Spleen (tissue), 7 donors: Measurements from ENCODE around the gene IFT43.

Experiments used
- CTCF ChIP-seq, 11 experiments: fragments of 200-600 bp in 7 of 11; fragments of 450-650 bp in 4 of 11; sonication (generic) in 4 of 11; IDR thresholded peaks in 8 of 11; conservative IDR thresholded peaks in 3 of 11; 1 replicate in 7 of 11; 2 replicates in 4 of 11; pipeline versions ENCODE4 v1.4.0 to v1.8.0; 2016 to 2021; ENCODE audit warnings: antibody characterized with exemption in 11 of 11, inconsistent platforms in 4 of 11, mild to moderate bottlenecking in 1 of 11
- POLR2A ChIP-seq, 3 donors: fragments of 450-650 bp; IDR thresholded peaks; one replicate each; pipeline ENCODE4 v1.5.1; 2017; ENCODE audit warnings: antibody characterized with exemption in 3 of 3, mild to moderate bottlenecking in 1 of 3
- POLR2AphosphoS5 ChIP-seq, 3 donors: sonication (generic); formaldehyde crosslinking; IDR thresholded peaks; one replicate each; pipeline ENCODE4 v1.5.1; 2017; ENCODE audit warnings: antibody characterized with exemption in 3 of 3
- donor health status: DM: no; HTN: no; CAD: no; lungs with moderate emphysema.
- donor health status: DM: no; HTN: no; CAD: no.
- donor health status: DM: no; HTN: no; CAD: no.

GRCh38 chr14:75944607-75945241, 40.8 kb upstream of the IFT43 start:
- TF ChIP-seq CTCF (IDR thresholded peaks at IDR 0.05 in 8 of 11, conservative IDR thresholded peaks at IDR 0.05 in 3 of 11) (no peak), POLR2AphosphoS5 (IDR thresholded peaks at IDR 0.05) (no peak), POLR2A (IDR thresholded peaks at IDR 0.05) (no peak)
